Right lobe of liver (tissue), 4 donors: Measurements from ENCODE around the gene EPB41L4B.

Source experiments
- POLR2A ChIP-seq: fragments of 450-650 bp; IDR thresholded peaks from one replicate; pipeline ENCODE4 v1.6.1; 2017; ENCODE audit warnings: antibody characterized with exemption, mild to moderate bottlenecking
- TF ChIP-seq, protein P1 (sequence below), 4 donors: fragments of 200-600 bp in 3 of 4; fragments of 450-650 bp in 1 of 4; IDR thresholded peaks; one replicate each; pipeline versions ENCODE4 v1.5.1 to v1.8.0; 2016 to 2022; ENCODE audit warnings: antibody characterized with exemption in 4 of 4, mild to moderate bottlenecking in 2 of 4
- donor health status: DM: no; HTN: no; CAD: no.
- donor health status: DM: no; HTN: no; CAD: no.
- donor health status: DM: no; HTN: yes; CAD: no.

DNA sequence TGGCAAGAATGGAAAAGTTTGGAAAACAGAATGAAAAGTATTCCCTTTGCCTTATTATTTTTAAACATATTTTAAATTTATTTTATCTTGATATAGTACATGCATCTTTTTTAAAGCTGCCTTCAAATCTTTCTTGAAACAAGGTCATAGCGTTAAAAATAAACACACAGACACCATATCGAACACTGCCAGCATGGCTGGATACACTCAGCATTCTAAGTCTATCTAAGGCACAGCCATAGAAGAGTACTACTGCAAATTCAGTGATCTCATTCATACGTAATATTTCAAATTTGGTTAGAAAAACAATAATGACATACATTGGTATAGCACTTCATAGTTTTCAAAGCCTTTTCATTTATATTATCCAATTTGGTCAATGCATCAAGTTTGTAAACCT, 57.5 kb downstream of the EPB41L4B start:
- TF ChIP-seq, protein P1, sequence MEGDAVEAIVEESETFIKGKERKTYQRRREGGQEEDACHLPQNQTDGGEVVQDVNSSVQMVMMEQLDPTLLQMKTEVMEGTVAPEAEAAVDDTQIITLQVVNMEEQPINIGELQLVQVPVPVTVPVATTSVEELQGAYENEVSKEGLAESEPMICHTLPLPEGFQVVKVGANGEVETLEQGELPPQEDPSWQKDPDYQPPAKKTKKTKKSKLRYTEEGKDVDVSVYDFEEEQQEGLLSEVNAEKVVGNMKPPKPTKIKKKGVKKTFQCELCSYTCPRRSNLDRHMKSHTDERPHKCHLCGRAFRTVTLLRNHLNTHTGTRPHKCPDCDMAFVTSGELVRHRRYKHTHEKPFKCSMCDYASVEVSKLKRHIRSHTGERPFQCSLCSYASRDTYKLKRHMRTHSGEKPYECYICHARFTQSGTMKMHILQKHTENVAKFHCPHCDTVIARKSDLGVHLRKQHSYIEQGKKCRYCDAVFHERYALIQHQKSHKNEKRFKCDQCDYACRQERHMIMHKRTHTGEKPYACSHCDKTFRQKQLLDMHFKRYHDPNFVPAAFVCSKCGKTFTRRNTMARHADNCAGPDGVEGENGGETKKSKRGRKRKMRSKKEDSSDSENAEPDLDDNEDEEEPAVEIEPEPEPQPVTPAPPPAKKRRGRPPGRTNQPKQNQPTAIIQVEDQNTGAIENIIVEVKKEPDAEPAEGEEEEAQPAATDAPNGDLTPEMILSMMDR (IDR thresholded peaks at IDR 0.05), result no peak
- TF ChIP-seq POLR2A, result no peak
